MV-4-11 (cell line): ENCODE results near the gene TAF5L.
"Not testable (repeated sequence)": the region's sequence is repeated elsewhere in the genome, so short reads cannot be mapped to it uniquely, and the experiment has no call there.

Experiments
- DNase-seq: peaks from one replicate; lab custom pipeline; 2025; lab: John Stamatoyannopoulos, UW

TAF5L gene

DNA sequence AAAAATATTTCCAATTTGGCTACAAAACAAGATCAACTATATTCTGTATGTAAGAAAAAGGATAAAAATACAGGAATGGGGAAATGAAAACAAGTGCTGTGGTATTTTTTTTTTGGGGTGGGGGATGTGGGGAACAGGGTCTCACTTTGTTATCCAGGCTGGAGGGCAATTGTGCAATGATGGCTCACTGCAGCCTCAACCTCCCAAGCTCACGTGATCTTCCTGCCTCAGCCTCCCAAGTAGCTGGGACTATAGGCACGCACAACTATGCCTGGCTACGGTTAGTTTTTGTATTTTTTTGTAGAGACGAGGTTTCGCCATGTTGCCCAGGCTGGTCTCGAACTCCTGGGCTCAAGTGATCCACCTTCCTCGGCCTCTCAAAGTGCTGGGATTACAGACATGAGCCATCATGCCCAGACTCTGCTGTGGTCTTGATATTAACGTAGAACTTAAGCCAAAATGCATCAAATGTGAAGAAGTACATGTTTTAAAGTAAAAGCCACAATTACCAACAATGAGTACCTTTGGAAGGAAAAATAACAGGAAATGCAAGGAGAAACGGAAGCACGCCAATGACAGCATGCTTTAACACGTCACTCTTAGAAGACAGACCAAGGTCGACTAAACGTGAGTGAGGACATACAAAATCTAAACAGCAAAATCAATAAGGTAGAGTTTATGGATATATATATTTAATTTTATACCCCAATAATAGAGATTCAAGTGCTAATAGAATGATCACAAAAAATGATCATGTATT, 58.6 kb downstream of the TAF5L start:
- DNase-seq, result peak; percentile 90

DNA sequence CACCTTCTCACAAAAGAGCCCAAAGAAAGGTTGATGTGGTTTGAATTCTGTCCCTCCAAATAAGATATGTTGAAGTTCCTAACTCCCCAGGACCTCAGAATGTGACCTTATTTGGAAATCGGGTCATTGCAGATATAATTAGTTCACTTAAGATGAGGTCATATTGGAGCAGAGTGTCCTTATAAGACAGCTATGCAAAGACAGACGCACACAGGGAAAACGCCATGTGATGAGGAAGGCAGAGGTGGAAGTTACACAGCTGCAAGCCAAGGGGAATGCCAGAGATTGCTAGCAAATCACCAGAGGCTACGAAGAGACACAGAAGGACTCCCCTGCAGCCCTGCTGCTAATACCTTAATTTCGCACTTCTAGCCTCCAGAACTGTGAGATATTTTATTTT, 62.2 kb downstream of the TAF5L start:
- peak; percentile 53 for DNase-seq

DNA sequence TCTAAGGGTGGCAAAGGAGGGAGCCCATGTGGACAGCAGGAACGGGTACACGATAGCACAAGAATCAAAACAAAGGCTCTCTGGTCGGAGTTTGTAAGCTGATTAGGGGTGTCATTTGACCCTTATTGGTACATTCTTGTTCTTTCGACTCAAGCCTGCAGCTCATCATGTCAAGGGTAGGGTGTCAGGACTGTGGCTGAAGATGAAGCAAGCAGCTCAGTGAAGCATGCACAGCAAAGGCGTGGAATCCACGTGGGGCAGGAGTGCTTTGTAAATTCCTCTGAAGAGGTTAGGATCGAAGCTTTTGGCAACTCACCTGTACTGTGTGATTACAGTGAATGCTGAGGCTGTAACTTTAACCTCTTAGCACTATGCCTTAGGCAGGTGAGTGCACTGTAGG, 62.7 kb downstream of the TAF5L start:
- peak; percentile 9 for DNase-seq

DNA sequence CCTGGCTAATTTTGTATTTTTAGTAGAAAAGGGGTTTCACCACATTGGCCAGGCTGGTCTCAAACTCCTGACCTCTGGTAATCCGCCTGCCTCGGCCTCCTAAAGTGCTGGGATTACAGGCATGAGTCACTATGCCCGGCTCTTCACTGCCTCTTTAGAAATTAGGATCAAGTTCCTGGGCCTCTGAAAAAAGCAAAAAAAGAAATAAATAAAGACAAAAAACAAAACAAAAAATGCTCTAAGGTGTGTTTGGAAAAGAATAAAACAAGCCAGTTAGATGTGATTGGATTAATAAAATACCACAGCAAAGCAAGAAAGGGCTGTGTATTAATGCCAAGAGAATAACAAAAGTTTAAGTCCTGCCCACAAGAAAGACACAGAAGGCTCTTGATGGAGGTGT, 63.2 kb downstream of the TAF5L start:
- peak; percentile 46 for DNase-seq

DNA sequence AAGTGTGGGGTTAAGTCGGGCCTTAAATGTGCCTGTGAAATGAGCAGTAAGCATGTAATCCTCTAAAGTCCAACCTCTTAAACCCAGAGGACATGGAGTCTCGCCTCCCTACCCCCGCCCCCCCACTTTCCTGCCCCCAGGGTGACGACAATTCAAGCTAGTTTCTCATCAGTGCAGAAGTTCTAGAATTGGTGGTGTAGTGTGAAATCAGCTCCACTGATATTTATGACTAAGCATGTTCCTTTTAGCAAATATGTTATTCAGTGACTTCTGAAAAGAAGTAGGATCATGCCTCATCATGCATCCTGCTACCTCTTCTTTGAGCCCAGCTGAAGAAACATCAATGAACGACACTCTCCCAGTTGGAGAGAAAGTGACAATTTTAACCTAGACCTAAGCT, 64.8 kb downstream of the TAF5L start:
- peak; percentile 14 for DNase-seq

DNA sequence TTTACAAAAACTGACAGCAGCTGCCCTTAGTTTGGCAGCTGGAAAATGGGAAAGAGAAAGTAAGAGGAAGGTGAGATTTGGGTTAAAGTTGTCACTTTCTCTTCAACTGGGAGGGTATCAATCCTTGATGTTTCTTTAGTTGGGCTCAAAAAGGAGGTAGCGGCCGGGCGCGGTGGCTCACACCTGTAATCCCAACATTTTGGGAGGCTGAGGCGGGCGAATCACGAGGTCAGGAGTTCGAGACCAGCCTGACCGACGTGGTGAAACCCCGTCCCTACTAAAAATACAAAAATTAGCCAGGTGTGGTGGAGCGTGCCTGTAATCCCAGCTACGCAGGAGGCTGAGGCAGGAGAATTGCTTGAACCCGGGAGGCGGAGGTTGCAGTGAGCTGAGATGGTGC, 65.8 kb downstream of the TAF5L start:
- not testable (repeated sequence) for DNase-seq

DNA sequence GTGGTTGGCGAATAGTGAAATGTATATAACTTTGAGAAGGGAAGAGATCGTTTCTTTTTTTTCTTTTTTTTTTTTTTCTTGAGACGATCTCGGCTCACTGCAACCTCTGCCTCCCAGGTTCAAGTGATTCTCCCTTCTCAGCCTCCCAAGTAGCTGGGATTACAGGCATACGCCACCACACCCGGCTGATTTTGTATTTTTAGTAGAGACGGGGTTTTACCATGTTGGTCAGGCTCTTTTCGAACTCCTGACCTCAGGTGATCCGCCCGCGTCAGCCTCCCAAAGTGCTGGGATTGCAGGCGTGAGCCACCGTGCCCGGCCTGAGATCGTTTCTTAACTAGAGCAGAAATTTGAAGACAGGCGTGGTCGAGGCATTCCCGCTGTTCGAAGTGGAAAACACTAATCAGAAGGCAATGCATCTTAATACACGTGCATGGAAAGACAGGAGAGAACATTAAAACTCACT, 66.6 kb downstream of the TAF5L start:
- not testable (repeated sequence) for DNase-seq

DNA sequence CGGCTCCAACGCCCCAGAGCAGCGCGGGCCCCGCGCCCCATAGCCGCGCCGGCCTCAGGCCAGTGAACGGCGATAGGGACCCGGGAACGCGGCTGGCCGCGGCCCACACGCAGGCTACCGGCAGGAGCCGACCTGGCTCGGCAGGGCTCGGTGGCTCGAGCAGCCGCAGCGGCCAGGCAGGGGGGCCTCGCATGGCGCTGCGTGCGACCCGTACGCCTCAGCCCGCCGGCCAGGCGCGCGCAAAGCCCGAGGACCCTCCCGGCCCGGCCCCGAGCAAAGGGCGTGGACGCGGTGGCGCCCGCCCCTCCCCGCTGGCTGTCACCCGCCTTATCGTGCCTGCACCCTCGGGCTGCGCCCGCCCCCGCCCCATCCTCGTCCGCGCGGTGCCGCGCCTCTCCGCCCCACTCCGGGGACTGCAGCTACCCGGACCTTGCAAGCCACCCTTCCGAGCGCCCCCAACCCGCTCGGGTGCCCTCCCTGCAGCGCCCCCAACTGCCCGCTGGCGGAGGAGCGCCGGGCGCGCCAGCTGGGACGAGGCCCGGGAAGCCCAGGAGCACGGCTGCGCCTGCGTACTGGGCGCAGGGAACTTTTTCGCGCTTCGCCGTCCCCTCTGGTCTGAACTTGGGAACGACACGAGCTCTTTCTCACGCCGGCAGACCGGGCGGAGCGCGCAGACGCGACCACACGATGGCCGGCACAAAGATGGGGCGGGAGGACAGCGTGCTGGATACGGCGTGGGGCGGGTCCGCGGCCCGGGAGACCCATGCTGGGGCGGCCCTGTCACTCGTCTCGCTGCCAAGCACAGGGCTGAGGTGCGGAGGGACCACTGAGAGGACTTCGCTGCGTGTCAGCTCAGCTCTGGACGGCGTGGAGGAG, 67.2 kb downstream of the TAF5L start, which contains the start of gene ABCB10:
Gene ABCB10, minus strand, starts transcription at position 248 of the 876 bp plus-strand sequence. Its CDS starts 55 bp downstream, at position 193.
- peak; percentile 97 for DNase-seq

DNA sequence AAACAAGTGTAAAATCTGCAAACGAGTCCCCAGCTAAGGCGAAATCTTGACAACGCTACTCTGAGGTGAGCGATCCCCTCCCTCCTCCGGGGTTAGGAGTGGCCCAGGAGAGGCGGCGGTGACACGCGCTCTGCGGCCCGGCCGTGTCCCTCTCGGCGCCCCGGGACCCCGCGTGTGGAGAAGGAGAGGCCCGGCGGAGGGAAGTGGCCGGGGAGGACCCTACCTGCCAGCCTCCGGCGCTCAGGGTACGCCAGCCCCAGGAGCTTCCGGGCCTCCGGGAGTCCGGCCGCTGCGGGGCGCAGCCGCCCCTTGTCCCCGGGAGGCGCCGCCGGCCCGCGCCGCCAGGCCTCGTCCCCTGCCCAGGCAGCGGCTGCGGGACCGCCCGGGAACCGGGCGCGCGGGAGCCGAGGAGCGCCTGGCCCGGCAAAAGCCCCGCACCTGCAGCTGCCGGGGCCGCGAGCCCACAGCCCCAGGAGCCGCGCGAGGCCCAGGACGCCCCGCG, 68.0 kb downstream of the TAF5L start:
- DNase-seq, result no peak

DNA sequence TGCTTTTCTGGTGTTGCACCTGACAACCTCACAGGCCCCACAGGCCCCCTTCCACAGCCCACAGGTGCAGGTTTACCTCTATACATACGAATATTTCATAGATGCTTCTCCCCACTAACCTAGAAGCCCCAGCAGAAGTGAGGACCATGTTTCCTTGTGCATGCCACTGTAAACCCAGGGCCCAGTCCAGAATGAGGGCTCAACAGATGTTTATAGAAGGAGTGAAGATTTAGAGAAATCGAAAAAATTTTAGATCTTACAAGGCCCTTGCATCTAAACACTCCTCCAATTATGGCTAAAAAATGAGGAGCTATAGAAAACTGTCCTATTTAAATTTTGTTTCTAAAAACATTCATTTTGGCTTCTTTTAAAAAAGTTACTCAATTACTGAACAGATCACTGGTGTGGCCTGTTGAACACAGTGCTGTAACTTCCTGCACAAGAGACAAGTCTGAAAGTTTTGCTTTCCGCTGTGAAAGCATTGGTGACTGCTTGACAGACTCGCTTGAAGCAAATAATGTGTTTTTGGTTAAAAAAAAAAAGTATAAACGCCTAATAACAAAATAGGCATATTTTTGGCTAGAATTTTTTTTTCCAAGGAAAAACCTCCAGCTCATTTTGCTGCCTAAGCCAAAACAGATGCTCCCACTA, 68.6 kb downstream of the TAF5L start:
- peak; percentile 22 for DNase-seq

DNA sequence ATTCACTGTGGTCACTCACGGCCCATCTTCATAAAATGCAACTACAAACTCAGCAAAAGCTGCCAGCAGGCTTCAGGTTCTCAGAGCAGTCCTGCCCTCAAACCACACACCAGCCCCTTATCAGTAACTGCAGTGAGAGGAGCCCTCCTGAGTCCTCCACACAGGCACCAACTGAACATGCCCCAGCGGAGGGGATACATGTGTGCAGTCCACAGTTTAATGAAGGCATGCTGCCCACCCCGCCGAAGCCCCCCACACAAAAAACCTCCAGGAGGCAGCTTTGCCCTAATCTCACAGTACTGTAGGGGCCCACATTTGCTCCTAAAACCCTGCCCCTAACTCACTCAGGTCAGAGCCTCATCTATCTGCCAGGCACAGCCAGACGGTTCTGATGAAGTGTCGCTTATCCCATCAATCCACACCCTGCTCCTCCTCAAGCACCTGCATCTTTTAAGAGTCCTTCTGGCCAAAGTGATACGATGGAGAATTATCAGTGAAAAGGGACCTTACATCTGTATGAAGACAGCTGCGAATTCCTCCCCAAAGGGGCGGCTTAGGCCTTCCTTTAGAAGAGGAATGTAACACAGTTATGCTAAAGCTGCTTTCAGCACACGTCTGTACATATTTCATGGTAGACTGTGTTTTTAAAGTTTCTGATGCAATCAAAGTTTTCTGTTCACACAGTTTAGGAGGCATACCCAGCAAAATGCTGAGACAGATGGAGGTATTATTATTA, 70.9 kb downstream of the TAF5L start:
- DNase-seq, result no peak

DNA sequence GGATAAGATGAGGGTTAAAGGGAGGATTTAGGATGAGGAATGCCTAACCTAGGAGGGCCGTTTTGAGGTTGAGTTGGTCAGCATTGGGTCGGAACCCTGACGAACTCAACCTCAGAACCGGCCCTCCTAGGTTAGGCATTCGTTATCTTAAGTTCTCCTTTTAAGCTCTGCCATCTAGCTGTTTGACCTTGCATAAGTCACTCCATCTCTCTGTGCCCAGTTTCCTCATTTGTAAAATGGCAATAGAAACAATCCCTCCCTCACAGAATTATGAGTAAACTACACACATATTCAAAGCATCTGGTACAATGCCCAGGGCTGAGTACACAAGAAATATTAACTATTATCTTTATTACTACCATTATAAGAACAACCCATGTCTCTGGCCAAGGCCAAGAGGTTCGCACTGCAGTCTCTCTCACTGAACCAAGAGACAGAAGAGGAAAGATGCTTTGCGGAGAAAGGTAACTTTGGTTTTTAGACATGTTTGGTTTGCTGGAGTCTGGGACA, 72.2 kb downstream of the TAF5L start:
- peak; percentile 62 for DNase-seq

DNA sequence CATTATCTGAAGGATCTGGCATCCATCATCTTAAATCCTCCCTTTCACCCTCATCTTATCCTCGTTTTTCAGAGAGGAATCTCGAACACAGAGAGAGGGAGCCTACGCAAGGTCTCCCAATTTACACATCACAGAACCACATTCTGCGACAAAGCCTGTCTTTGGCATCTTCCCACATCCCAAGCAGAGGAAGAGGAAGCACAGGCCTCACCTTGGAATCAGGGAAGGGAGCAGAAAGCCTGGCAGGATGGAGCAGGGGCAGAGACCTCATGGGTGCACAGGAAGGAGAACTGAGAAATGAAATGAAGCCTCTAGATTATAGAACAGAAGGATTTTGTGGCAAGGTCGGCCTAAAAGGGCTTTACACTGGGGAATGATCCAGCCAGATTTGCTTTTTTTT, 73.2 kb downstream of the TAF5L start:
- peak; percentile 60 for DNase-seq

DNA sequence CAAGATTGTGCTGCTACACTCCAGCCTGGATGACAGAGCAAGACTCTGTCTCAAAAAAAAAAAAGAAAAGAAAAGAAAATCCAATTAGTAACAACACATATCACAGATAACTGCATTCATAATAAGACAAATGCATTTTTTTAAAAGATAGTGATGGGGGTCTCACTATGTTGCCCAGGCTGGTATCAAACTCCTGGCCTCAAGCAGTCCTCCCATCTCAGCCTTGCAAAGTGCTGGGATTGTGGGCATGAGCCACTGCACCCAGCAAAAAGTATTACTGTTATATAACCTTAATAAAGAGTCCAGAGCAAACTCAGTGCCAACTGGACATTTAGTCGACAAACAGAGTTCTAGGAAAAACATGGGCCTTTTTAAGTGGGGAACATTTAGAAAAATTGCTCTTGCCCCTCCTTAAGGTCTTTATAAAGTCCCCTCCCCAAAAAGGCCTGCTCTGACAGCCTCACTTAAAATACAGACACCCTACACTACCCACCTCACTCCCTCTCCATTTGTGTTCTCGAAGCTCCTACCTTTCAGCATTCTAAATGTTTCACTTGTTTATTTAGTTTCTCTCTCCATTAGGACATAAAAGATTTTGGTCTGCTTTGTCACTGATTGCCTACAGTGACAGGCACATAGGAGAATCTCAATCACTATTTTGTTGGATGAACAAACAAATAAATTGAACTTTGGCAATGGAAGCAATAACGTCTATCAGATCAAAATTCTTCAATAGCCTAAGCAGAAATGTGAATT, 74.9 kb downstream of the TAF5L start:
- DNase-seq, result no peak

DNA sequence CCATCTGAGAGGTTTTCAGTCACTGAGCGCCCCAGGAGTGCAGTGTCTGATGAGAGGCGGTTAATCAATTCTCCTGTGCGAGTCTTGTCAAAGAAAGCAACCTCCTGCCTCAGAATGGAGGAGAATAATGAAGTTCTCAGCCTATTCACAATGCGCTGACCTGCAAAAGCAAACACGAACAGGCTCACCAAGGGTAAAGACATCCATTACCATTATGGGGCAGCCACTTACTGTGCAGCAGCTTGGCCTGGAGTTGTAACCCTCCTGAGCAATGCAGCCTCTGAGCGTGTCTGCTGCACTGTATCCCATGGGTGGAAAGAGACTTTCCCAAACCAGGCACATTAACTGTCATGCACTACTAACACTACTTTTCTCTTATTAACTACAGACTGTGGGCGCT, 78.4 kb downstream of the TAF5L start:
- no peak for DNase-seq

DNA sequence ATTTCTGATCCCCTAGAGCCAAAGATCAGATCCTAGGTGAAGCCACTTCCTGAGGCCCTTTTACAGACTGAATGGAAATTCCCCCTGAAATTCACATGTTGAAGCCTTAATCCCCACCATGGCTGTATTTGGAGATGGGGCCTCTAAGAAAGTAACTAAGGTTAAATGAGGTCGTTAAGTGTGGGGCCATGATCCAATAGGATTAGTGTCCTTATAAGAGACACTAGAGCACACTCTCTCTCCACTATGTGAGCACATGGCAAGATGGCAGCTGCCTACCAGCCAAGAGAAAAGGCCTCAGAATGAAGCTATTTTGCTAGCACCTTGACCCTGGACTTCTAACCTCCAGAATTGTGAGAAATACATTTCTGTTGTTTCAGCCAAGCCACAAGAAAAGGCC, 81.3 kb downstream of the TAF5L start:
- no peak for DNase-seq
